ENCODE measurements around the gene APOBR.

DNA sequence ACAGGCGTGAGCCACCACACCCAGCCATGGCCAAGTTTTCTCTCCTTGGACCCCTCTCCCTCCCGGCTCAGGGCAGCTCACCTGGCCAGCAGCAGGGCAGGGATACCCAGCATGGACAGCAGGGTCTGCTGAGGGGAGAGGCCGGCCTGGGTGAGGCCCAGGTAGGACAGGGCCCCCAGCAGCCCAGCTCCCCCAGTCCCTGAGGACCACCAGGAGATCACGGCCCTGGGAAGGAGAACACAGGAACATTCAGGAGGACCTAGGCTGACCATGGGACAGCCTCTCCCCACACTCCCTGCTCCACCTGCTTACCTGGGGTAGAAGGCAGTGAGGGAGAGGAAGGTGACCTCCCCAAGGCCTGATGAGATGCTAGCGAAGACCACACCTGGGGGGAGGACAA is 8.2 kb upstream of the APOBR start:
- TF ChIP-seq POLR2A (IDR thresholded peaks at IDR 0.05) (no peak), CTCF (IDR thresholded peaks at IDR 0.05) (no peak)

All from testis (tissue), 2 donors.